ENCODE measurements around the gene DR1.

DNA sequence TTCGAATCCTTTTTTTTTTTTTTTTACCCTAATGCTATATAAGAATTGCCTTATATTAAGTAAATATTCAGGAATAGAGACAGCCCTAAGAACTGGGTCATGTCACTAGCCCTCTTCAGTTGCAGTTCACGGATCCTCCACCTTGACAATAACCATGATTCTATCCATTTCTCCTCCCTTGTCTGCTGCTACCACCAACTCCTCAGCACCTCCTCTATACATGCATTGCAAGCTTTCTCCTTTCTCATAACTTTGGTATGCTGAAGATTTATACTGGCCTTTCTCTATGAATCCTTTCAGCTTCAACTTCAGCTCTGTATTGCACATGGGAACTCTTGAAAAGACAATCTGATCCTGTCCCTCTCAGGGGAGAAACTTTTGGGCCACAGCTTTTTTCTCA, 14.3 kb upstream of the DR1 start:
- TF ChIP-seq, protein P1, sequence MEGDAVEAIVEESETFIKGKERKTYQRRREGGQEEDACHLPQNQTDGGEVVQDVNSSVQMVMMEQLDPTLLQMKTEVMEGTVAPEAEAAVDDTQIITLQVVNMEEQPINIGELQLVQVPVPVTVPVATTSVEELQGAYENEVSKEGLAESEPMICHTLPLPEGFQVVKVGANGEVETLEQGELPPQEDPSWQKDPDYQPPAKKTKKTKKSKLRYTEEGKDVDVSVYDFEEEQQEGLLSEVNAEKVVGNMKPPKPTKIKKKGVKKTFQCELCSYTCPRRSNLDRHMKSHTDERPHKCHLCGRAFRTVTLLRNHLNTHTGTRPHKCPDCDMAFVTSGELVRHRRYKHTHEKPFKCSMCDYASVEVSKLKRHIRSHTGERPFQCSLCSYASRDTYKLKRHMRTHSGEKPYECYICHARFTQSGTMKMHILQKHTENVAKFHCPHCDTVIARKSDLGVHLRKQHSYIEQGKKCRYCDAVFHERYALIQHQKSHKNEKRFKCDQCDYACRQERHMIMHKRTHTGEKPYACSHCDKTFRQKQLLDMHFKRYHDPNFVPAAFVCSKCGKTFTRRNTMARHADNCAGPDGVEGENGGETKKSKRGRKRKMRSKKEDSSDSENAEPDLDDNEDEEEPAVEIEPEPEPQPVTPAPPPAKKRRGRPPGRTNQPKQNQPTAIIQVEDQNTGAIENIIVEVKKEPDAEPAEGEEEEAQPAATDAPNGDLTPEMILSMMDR (IDR thresholded peaks at IDR 0.05; ENCODE audit: low read length) = no peak
- no peak for TF ChIP-seq EZH2 (IDR thresholded peaks at IDR 0.05; ENCODE audit: borderline replicate concordance, low read length)
